CD8-positive, alpha-beta memory T cell (primary cell): ENCODE results near the gene HOXD11. TPM values are rescaled to one million over a fixed set of nuclear protein-coding genes. Genes with fewer than 3 reads are reported as not detected.
A peak's percentile ranks its signal among the peaks of the same experiment; 100 is the strongest.

Source experiments
- CTCF ChIA-PET: fragments of 350-600 bp; sonication (Branson Sonifier 250); formaldehyde crosslinking; loops from one replicate; lab custom pipeline; 2021; ENCODE audit warnings: antibody characterized with exemption; lab: Charles Lee
- POLR2A ChIA-PET: fragments of 350-600 bp; sonication (Branson Sonifier 250); formaldehyde crosslinking; loops from one replicate; lab custom pipeline; 2021; ENCODE audit warnings: antibody characterized with exemption; lab: Charles Lee
- DNase-seq, 5 donors: peaks; one replicate each; pipeline versions ENCODE4 v3.0.0 to v3.0.0-alpha.2; 2020 to 2022; ENCODE audit warnings: mixed read lengths in 1 of 5
- H3K27ac ChIP-seq: one replicate; pipeline ENCODE4 v1.7.0; 2013; ENCODE audit warnings: low read depth, mild to moderate bottlenecking, low read length, moderate library complexity
- H3K27me3 ChIP-seq: 2 replicates; pipeline ENCODE4 v1.7.0; 2013; ENCODE audit warnings: low read length, mild to moderate bottlenecking; ENCODE audit not compliant: insufficient read depth, poor library complexity, severe bottlenecking
- H3K36me3 ChIP-seq: 2 replicates; pipeline ENCODE4 v1.7.0; 2013; ENCODE audit warnings: mild to moderate bottlenecking, low read length, moderate library complexity; ENCODE audit not compliant: insufficient read depth
- H3K4me1 ChIP-seq: 2 replicates; pipeline ENCODE4 v1.7.0; 2013; ENCODE audit warnings: mild to moderate bottlenecking, low read length, moderate library complexity; ENCODE audit not compliant: insufficient read depth
- H3K4me3 ChIP-seq: 2 replicates; pipeline ENCODE4 v1.7.0; 2013; ENCODE audit warnings: mild to moderate bottlenecking, low read length
- H3K9me3 ChIP-seq: 2 replicates; pipeline ENCODE4 v1.7.0; 2013; ENCODE audit warnings: mild to moderate bottlenecking, low read length
- H3K27ac Mint-ChIP-seq, 8 donors: one replicate each; pipeline ENCODE4 v1.8.0; 2020 to 2021; ENCODE audit warnings: mixed read lengths in 8 of 8, mild to moderate bottlenecking in 6 of 8, inconsistent platforms in 3 of 8, moderate library complexity in 3 of 8
- H3K27me3 Mint-ChIP-seq, 2 donors: one replicate each; pipeline ENCODE4 v1.8.0; 2020 to 2021; ENCODE audit warnings: mixed read lengths in 2 of 2, mild to moderate bottlenecking in 1 of 2, moderate library complexity in 1 of 2
- H3K36me3 Mint-ChIP-seq, 3 donors: one replicate each; pipeline ENCODE4 v1.8.0; 2020 to 2021; ENCODE audit warnings: mixed read lengths in 3 of 3, inconsistent platforms in 1 of 3, mild to moderate bottlenecking in 1 of 3
- H3K4me1 Mint-ChIP-seq, 3 donors: one replicate each; pipeline ENCODE4 v1.8.0; 2020 to 2021; ENCODE audit warnings: mixed read lengths in 3 of 3, inconsistent platforms in 1 of 3, mild to moderate bottlenecking in 1 of 3
- H3K4me3 Mint-ChIP-seq, 7 donors: one replicate each; pipeline ENCODE4 v1.8.0; 2020 to 2021; ENCODE audit warnings: mixed read lengths in 7 of 7, mild to moderate bottlenecking in 6 of 7, moderate library complexity in 4 of 7, inconsistent platforms in 2 of 7
- H3K9me3 Mint-ChIP-seq, 5 donors: one replicate each; pipeline ENCODE4 v1.8.0; 2020 to 2022; ENCODE audit warnings: mixed read lengths in 5 of 5, mild to moderate bottlenecking in 3 of 5, moderate library complexity in 2 of 5, inconsistent platforms in 1 of 5
- polyA plus RNA-seq: library from polyadenylated mRNA; unstranded; fragments of 300-500 nt; fragmentation: Illumina TruSeq; gene quantifications from one replicate; pipeline ENCODE4 v1.2.3, GENCODE V29; 2021
- total RNA-seq, 2 experiments: library from RNA; stranded (reverse); gene quantifications; one replicate each; pipeline ENCODE4 v1.2.3, GENCODE V29; 2021

The HOXD11 gene
- total and polyA plus RNA-seq, 3 experiments from 2014 or later: not detected

- no peak overlapping the region for H3K27ac ChIP-seq
- Mint-ChIP-seq H3K27ac (peak overlapping the region in 3 of 8 donors; percentile 60 to 68 (median 67)), H3K4me1 (peaks cover 19 to 38% (median 38%) of the 10 kb centered on the region in 3 donors), H3K9me3 (peaks cover 12 to 30% (median 21%) of the 10 kb centered on the region in 5 donors), H3K36me3 (no peaks in the 10 kb centered on the region), H3K27me3 (peaks cover 81 to 93% of the 10 kb centered on the region in 2 donors), H3K4me3 (peak overlapping the region in 4 of 7 donors; percentile 23 to 46 (median 42))
- ChIA-PET POLR2A (no interaction called here), CTCF (interaction anchor here (0.6 to 3.6 kb wide), 5 partner anchors 12 to 498 kb away, joined by 3 to 19 read pairs (median 3); no protein-coding TSS in a partner anchor)
- H3K4me3 ChIP-seq: no peak overlapping the region
- no peaks in the 10 kb centered on the region for H3K36me3 ChIP-seq
- H3K4me1 ChIP-seq: peaks cover 29% of the 10 kb centered on the region
- H3K27me3 ChIP-seq: peaks cover 91% of the 10 kb centered on the region
- peaks cover 4% of the 10 kb centered on the region for H3K9me3 ChIP-seq
- DNase-seq: no peak
Measured at GRCh38 chr2:176138923-176139660, 32.0 kb downstream of the HOXD11 start.

- POLR2A ChIA-PET: interaction anchor here (0.6 kb wide), 1 partner anchor 11 kb away, joined by 4 read pairs; the partner anchor contains the start of gene HOXD4
- CTCF ChIA-PET: interaction anchor here (0.6 to 3.6 kb wide), 9 partner anchors 11 to 497 kb away, joined by 3 to 19 read pairs (median 3); partner anchors contain the start of gene HOXD4
Measured at GRCh38 chr2:176139661-176140512, 32.8 kb downstream of the HOXD11 start.

DNA sequence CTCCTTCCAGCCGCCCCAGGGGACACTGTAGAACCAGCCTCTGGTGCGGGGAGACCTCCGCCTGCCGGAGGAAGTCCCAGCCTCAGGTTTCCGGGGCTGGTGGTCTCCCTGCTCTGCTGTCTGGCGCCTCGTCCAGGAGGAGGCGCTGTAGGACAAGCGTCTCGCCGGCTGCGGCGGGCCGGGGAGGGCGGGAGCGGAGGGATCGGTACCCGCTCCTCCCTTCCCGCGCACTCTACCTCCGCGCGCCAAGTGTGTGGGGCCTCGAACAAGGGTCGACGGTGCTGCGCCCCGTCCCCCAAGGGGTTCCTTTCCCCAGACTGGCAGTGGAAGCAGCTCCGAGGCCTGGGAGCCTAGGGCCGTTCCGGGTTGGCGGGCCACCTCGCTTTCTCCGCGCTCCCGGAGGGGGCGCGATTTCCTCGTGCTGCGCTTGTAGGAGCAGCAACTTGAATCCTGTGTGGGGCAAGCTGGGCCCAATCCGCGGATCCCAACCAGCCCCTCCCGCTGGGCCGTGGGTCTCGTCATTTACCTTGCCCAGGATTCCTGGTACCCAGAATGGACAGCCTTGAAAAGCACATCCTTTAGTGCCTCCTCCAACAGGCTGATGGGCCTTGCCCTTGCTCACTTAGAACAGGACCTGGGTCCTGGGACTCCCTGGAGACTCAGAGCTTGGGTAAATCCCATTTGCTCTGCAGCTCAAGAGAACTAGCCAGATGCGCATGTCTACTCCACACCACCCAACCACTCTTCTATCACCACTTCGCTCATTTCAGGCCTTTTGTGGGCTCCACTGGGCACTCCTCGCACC is 33.6 kb downstream of the HOXD11 start:
- POLR2A ChIA-PET: interaction anchor here (0.6 kb wide), 1 partner anchor 11 kb away, joined by 4 read pairs; the partner anchor contains the start of gene HOXD4
- Mint-ChIP-seq H3K4me3 (peak overlapping the region; percentile 12 to 54 (median 33)), H3K27me3 (peaks cover 82 to 91% of the 10 kb centered on the region in 2 donors), H3K27ac (peak overlapping the region in 2 of 8 donors; percentile 9 to 18), H3K9me3 (peaks cover 12 to 22% (median 18%) of the 10 kb centered on the region in 5 donors), H3K36me3 (peaks cover 0 to 2% (median 0%) of the 10 kb centered on the region in 3 donors), H3K4me1 (peaks cover 17 to 33% (median 32%) of the 10 kb centered on the region in 3 donors)
- DNase-seq: peak; percentile 51 to 76 (median 60)
- Histone ChIP-seq H3K9me3 (peaks cover 4% of the 10 kb centered on the region), H3K36me3 (no peaks in the 10 kb centered on the region), H3K4me3 (no peak overlapping the region), H3K27ac (no peak overlapping the region), H3K27me3 (peaks cover 85% of the 10 kb centered on the region), H3K4me1 (peaks cover 28% of the 10 kb centered on the region)
- CTCF ChIA-PET: interaction anchor here (1.0 to 3.6 kb wide), 6 partner anchors 10 to 414 kb away, joined by 3 to 19 read pairs (median 4); partner anchors contain the start of gene HOXD4

More at GRCh38 chr2:176139661-176140512, 32.8 kb downstream of the HOXD11 start:
- Histone ChIP-seq H3K27me3 (peaks cover 85% of the 10 kb centered on the region), H3K9me3 (peaks cover 4% of the 10 kb centered on the region), H3K4me1 (peaks cover 29% of the 10 kb centered on the region), H3K4me3 (no peak overlapping the region), H3K27ac (no peak overlapping the region), H3K36me3 (no peaks in the 10 kb centered on the region)
- Mint-ChIP-seq H3K4me3 (peak overlapping the region in 3 of 7 donors; percentile 41 to 65 (median 46)), H3K9me3 (peaks cover 12 to 30% (median 21%) of the 10 kb centered on the region in 5 donors), H3K36me3 (peaks cover 0 to 2% (median 0%) of the 10 kb centered on the region in 3 donors), H3K27ac (peak overlapping the region in 2 of 8 donors; percentile 67 to 68), H3K4me1 (peaks cover 19 to 38% (median 38%) of the 10 kb centered on the region in 3 donors), H3K27me3 (peaks cover 86 to 91% of the 10 kb centered on the region in 2 donors)
- no peak for DNase-seq

- Histone ChIP-seq H3K27me3 (peaks cover 77% of the 10 kb centered on the region), H3K9me3 (peaks cover 4% of the 10 kb centered on the region), H3K4me1 (peaks cover 13% of the 10 kb centered on the region), H3K36me3 (no peaks in the 10 kb centered on the region), H3K4me3 (no peak overlapping the region), H3K27ac (no peak overlapping the region)
- peak overlapping the region in 1 of 7 donors; percentile 13 for H3K4me3 Mint-ChIP-seq
- H3K9me3 Mint-ChIP-seq: peaks cover 9 to 20% (median 18%) of the 10 kb centered on the region in 5 donors
- H3K27ac Mint-ChIP-seq: no peak overlapping the region
- CTCF ChIA-PET: interaction anchor here (1.8 kb wide), 1 partner anchor 15 kb away, joined by 6 read pairs; no protein-coding TSS in a partner anchor
- peaks cover 14 to 22% (median 21%) of the 10 kb centered on the region in 3 donors for H3K4me1 Mint-ChIP-seq
- POLR2A ChIA-PET: no interaction called here
- peaks cover 0 to 2% (median 0%) of the 10 kb centered on the region in 3 donors for H3K36me3 Mint-ChIP-seq
- peaks cover 81 to 92% of the 10 kb centered on the region in 2 donors for H3K27me3 Mint-ChIP-seq
- no peak for DNase-seq
Measured at GRCh38 chr2:176142281-176142680, 35.2 kb downstream of the HOXD11 start.

DNA sequence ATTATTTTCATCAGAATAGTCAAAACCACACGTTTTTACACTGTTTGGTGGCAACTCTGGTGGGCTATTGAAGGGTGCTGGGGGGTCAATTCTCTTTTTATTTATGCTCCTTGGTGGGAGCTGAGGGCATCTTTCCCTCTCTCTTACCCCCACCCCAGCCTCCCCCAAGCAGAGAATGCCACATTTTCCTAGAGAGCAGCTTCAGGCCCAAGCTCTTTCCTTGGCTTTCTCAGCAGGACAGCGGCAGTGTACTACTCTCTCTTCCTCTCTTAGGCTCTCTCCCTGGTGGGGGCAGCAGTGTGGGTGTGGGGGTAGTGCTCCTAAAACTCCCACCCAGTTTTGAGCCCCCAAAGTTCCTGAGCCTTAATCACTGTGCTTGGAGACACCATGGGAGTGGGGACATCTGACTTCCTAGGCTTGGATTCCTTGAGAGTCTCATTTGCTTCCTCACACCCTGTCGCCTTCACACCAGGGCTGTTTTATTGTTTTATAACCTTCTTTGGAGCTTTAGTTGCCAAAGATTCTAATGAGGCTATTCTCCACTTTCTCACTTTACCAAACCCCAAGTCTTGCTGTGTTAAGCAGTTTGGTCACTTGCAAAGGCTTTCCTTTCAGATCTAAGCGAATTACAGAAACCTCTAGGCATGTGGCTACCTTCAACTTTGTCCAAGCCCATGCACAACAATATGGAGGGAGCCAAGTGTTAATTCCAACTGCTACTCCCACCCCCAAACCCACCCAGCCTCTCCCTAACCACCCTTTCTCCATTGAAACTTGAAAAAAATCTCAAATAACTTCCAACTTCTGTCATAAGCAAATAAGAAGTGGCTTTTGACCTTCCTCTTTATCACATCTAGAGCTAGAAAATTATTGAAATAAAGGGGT is 38.2 kb downstream of the HOXD11 start:
- POLR2A ChIA-PET: no interaction called here

GRCh38 chr2:176146101-176146500 is 39.0 kb downstream of the HOXD11 start:
- no peak for DNase-seq
- no peak overlapping the region for H3K4me3 Mint-ChIP-seq
- Histone ChIP-seq H3K36me3 (no peaks in the 10 kb centered on the region), H3K9me3 (no peaks in the 10 kb centered on the region), H3K4me3 (no peak overlapping the region), H3K4me1 (peaks cover under 1% of the 10 kb centered on the region), H3K27ac (no peak overlapping the region), H3K27me3 (peaks cover 78% of the 10 kb centered on the region)
- H3K27ac Mint-ChIP-seq: no peak overlapping the region
- ChIA-PET POLR2A (no interaction called here), CTCF (interaction anchor here (3.7 kb wide), 1 partner anchor 19 kb away, joined by 11 read pairs; no protein-coding TSS in a partner anchor)
- peaks cover 0 to 2% (median 0%) of the 10 kb centered on the region in 3 donors for H3K36me3 Mint-ChIP-seq
- H3K9me3 Mint-ChIP-seq: peaks cover 0 to 5% (median 3%) of the 10 kb centered on the region in 5 donors
- peaks cover 4 to 14% (median 12%) of the 10 kb centered on the region in 3 donors for H3K4me1 Mint-ChIP-seq
- peaks cover 81 to 96% of the 10 kb centered on the region in 2 donors for H3K27me3 Mint-ChIP-seq

More for the DNA sequence above, 38.2 kb downstream of the HOXD11 start:
- Mint-ChIP-seq H3K4me1 (peaks cover 7 to 18% (median 14%) of the 10 kb centered on the region in 3 donors), H3K9me3 (peaks cover 0 to 5% (median 2%) of the 10 kb centered on the region in 5 donors), H3K27me3 (peaks cover 79 to 92% of the 10 kb centered on the region in 2 donors), H3K36me3 (peaks cover 0 to 2% (median 0%) of the 10 kb centered on the region in 3 donors), H3K27ac (no peak overlapping the region), H3K4me3 (no peak overlapping the region)
- CTCF ChIA-PET: interaction anchor here (1.5 to 3.7 kb wide), 2 partner anchors 17 to 18 kb away, joined by 3 to 11 read pairs; no protein-coding TSS in a partner anchor
- Histone ChIP-seq H3K27me3 (peaks cover 76% of the 10 kb centered on the region), H3K4me1 (peaks cover 7% of the 10 kb centered on the region), H3K9me3 (no peaks in the 10 kb centered on the region), H3K27ac (no peak overlapping the region), H3K4me3 (no peak overlapping the region), H3K36me3 (no peaks in the 10 kb centered on the region)
- no peak for DNase-seq
